Neural progenitor cell (in vitro differentiated cells): Measurements from ENCODE around the gene ZFPM1. TPM values are rescaled to one million over a fixed set of nuclear protein-coding genes. Genes with fewer than 3 reads are reported as not detected.
A peak's percentile ranks its signal among the peaks of the same experiment; 100 is the strongest.

ENCODE experiments used
- DNase-seq: peaks from one replicate; pipeline ENCODE4 v3.0.0-alpha.2; 2016; ENCODE audit warnings: low spot score
- H2AFZ ChIP-seq: fragments of 200-600 bp; sonication (generic); replicated peaks from 2 replicates; pipeline ENCODE4 v1.6.1; 2016; ENCODE audit warnings: antibody characterized with exemption
- H3F3A ChIP-seq: fragments of 200-600 bp; sonication (generic); 2 replicates; pipeline ENCODE4 v1.6.1; 2016; ENCODE audit warnings: antibody characterized with exemption, low read depth
- H3K27ac ChIP-seq: fragments of 200-600 bp; sonication (generic); 2 replicates; pipeline ENCODE4 v1.5.1; 2016; ENCODE audit warnings: mild to moderate bottlenecking
- H3K27me3 ChIP-seq: fragments of 200-600 bp; sonication (generic); 2 replicates; pipeline ENCODE4 v1.6.1; 2016; ENCODE audit warnings: mild to moderate bottlenecking, moderate library complexity
- H3K36me3 ChIP-seq: fragments of 200-600 bp; sonication (generic); 2 replicates; pipeline ENCODE4 v1.5.1; 2016
- H3K4me1 ChIP-seq: fragments of 200-600 bp; sonication (generic); 2 replicates; pipeline ENCODE4 v1.6.1; 2016; ENCODE audit warnings: mixed run types
- H3K4me2 ChIP-seq: fragments of 200-600 bp; sonication (generic); 2 replicates; pipeline ENCODE4 v1.6.1; 2016
- H3K4me3 ChIP-seq: fragments of 200-600 bp; sonication (generic); 2 replicates; pipeline ENCODE4 v1.5.1; 2016
- H3K79me2 ChIP-seq: fragments of 200-600 bp; sonication (generic); 2 replicates; pipeline ENCODE4 v1.6.1; 2016; ENCODE audit warnings: low read depth
- H3K9ac ChIP-seq: fragments of 200-600 bp; sonication (generic); 2 replicates; pipeline ENCODE4 v1.6.1; 2016
- H3K9me3 ChIP-seq: fragments of 200-600 bp; sonication (generic); 2 replicates; pipeline ENCODE4 v1.5.1; 2016; ENCODE audit warnings: low read depth
- H4K20me1 ChIP-seq: fragments of 200-600 bp; sonication (generic); 2 replicates; pipeline ENCODE4 v1.6.1; 2016; ENCODE audit warnings: low read depth
- H3K27ac Mint-ChIP-seq: 3 replicates; pipeline ENCODE4 v1.8.0; 2021; ENCODE audit warnings: mixed read lengths
- H3K27me3 Mint-ChIP-seq: 2 replicates; pipeline ENCODE4 v1.8.0; 2022; ENCODE audit warnings: low read depth, mild to moderate bottlenecking, inconsistent platforms, moderate library complexity, mixed read lengths; ENCODE audit not compliant: insufficient read depth
- H3K36me3 Mint-ChIP-seq: 3 replicates; pipeline ENCODE4 v1.8.0; 2021; ENCODE audit warnings: mixed read lengths
- H3K4me1 Mint-ChIP-seq: 3 replicates; pipeline ENCODE4 v1.8.0; 2021; ENCODE audit warnings: mixed read lengths
- H3K4me3 Mint-ChIP-seq: 3 replicates; pipeline ENCODE4 v1.8.0; 2021; ENCODE audit warnings: mild to moderate bottlenecking, moderate library complexity, mixed read lengths
- H3K9me3 Mint-ChIP-seq: 3 replicates; pipeline ENCODE4 v1.8.0; 2020; ENCODE audit warnings: mixed read lengths
- CTCF ChIP-seq: fragments of 200-600 bp; sonication (generic); IDR thresholded peaks from 2 replicates; pipeline ENCODE4 v1.5.1; 2017; ENCODE audit warnings: antibody characterized with exemption, mild to moderate bottlenecking
- EZH2 ChIP-seq: fragments of 200-600 bp; sonication (generic); IDR thresholded peaks from 2 replicates; pipeline ENCODE4 v1.6.1; 2017; ENCODE audit warnings: antibody characterized with exemption, mild to moderate bottlenecking, moderate library complexity
- EZH2phosphoT487 ChIP-seq: fragments of 200-600 bp; sonication (generic); IDR thresholded peaks from 2 replicates; pipeline ENCODE4 v1.6.1; 2017; ENCODE audit warnings: antibody characterized with exemption
- total RNA-seq: library from RNA; depleted of rRNA; stranded (reverse); fragments of >200 nt; gene quantifications from 2 replicates; pipeline ENCODE4 v1.2.3, GENCODE V29; 2015; ENCODE audit warnings: low replicate concordance

ZFPM1 gene
- total RNA-seq, 1 donor from 2014 or later, result 0.36 TPM

GRCh38 chr16:88550246-88550661, 97.2 kb downstream of the ZFPM1 start:
- no peak overlapping the region for H3K27ac Mint-ChIP-seq
- H3K4me2 ChIP-seq, result no peak overlapping the region
- no peak overlapping the region for H3K27ac ChIP-seq
- peaks cover 22% of the 10 kb centered on the region for H3K27me3 Mint-ChIP-seq
- peaks cover 14% of the 10 kb centered on the region for H3K4me1 ChIP-seq
- H3K79me2 ChIP-seq, result no peaks in the 10 kb centered on the region
- no peak overlapping the region for H3K4me3 ChIP-seq
- H3F3A ChIP-seq, result no peaks in the 10 kb centered on the region
- no peak overlapping the region for H3K9ac ChIP-seq
- H3K9me3 ChIP-seq, result no peaks in the 10 kb centered on the region
- H3K36me3 Mint-ChIP-seq, result no peaks in the 10 kb centered on the region
- H3K4me3 Mint-ChIP-seq, result no peak overlapping the region
- peaks cover 36% of the 10 kb centered on the region for H3K4me1 Mint-ChIP-seq
- DNase-seq, result no peak
- no peaks in the 10 kb centered on the region for H3K36me3 ChIP-seq
- H2AFZ ChIP-seq, result no peak overlapping the region
- H3K27me3 ChIP-seq, result peaks cover 32% of the 10 kb centered on the region
- H3K9me3 Mint-ChIP-seq, result peaks cover 4% of the 10 kb centered on the region
- TF ChIP-seq EZH2 (no peak), EZH2phosphoT487 (no peak), CTCF (no peak)
- H4K20me1 ChIP-seq, result no peaks in the 10 kb centered on the region

- peak overlapping the region; percentile 69 for H3K27ac Mint-ChIP-seq
- no peak for TF ChIP-seq EZH2phosphoT487
- no peak for TF ChIP-seq CTCF
- no peak for TF ChIP-seq EZH2
- no peak for DNase-seq
- H4K20me1 ChIP-seq, result no peaks in the 10 kb centered on the region
- H3K4me3 Mint-ChIP-seq, result peak overlapping the region; percentile 52
- no peaks in the 10 kb centered on the region for H3F3A ChIP-seq
- no peaks in the 10 kb centered on the region for H3K36me3 ChIP-seq
- no peaks in the 10 kb centered on the region for H3K36me3 Mint-ChIP-seq
- no peaks in the 10 kb centered on the region for H3K9me3 ChIP-seq
- H3K4me3 ChIP-seq, result no peak overlapping the region
- H3K9ac ChIP-seq, result no peak overlapping the region
- H3K9me3 Mint-ChIP-seq, result no peaks in the 10 kb centered on the region
- no peak overlapping the region for H3K4me2 ChIP-seq
- H3K79me2 ChIP-seq, result no peaks in the 10 kb centered on the region
- H3K27ac ChIP-seq, result no peak overlapping the region
- peaks cover 17% of the 10 kb centered on the region for H3K27me3 ChIP-seq
- peaks cover 35% of the 10 kb centered on the region for H3K4me1 Mint-ChIP-seq
- no peak overlapping the region for H2AFZ ChIP-seq
- H3K27me3 Mint-ChIP-seq, result peaks cover 9% of the 10 kb centered on the region
- H3K4me1 ChIP-seq, result peaks cover 14% of the 10 kb centered on the region
These were observed 99.1 kb downstream of the ZFPM1 start for GRCh38 chr16:88552166-88552565.

- Histone ChIP-seq H2AFZ (no peak overlapping the region), H3K27ac (no peak overlapping the region), H3K4me1 (peaks cover 14% of the 10 kb centered on the region), H3K79me2 (no peaks in the 10 kb centered on the region), H3K9ac (no peak overlapping the region), H3K36me3 (no peaks in the 10 kb centered on the region), H3K4me3 (no peak overlapping the region), H4K20me1 (no peaks in the 10 kb centered on the region), H3K4me2 (no peak overlapping the region), H3K9me3 (no peaks in the 10 kb centered on the region), H3F3A (no peaks in the 10 kb centered on the region), H3K27me3 (peaks cover 15% of the 10 kb centered on the region)
- Mint-ChIP-seq H3K4me1 (peaks cover 38% of the 10 kb centered on the region), H3K4me3 (peak overlapping the region; percentile 52), H3K27me3 (peaks cover 9% of the 10 kb centered on the region), H3K27ac (peak overlapping the region; percentile 69), H3K36me3 (no peaks in the 10 kb centered on the region), H3K9me3 (no peaks in the 10 kb centered on the region)
- no peak for DNase-seq
- no peak for TF ChIP-seq EZH2phosphoT487
- no peak for TF ChIP-seq CTCF
- TF ChIP-seq EZH2, result no peak
These were observed 99.7 kb downstream of the ZFPM1 start for GRCh38 chr16:88552815-88553214.
